ENCODE results near the gene RGS11.
A peak's percentile ranks its signal among the peaks of the same experiment; 100 is the strongest.

The RGS11 gene

GRCh38 chr16:275786-276232 lies at the start of gene RGS11:
Gene RGS11 (minus strand): TSS chr16:275944. CDS start chr16:275911, 33 bp downstream.
- no peaks in the 10 kb centered on the region for H3K4me1 ChIP-seq (ENCODE audit: insufficient read depth, low read length)
- H3K9ac ChIP-seq (ENCODE audit: low read depth, low read length): peak within 1 kb of the TSS; percentile 53; the same call in 1 of the 2 replicates
- no peaks in the 10 kb centered on the region for H3K9me3 ChIP-seq (ENCODE audit: control insufficient read depth, insufficient read depth, low read length)
- H3K36me3 ChIP-seq (ENCODE audit: insufficient read depth, low read length): no peaks in the 10 kb centered on the region

GRCh38 chr16:324451-325334 lies 48.9 kb upstream of the RGS11 start:
- no peaks in the 10 kb centered on the region for H3K36me3 ChIP-seq (ENCODE audit: insufficient read depth, low read length)
- H3K9me3 ChIP-seq (ENCODE audit: control insufficient read depth, insufficient read depth, low read length): no peaks in the 10 kb centered on the region
- no peak overlapping the region for H3K9ac ChIP-seq (ENCODE audit: low read depth, low read length)
- H3K4me1 ChIP-seq (ENCODE audit: insufficient read depth, low read length): peaks cover 8% of the 10 kb centered on the region; the same call in 1 of the 2 replicates

GRCh38 chr16:324201-324450 lies 48.4 kb upstream of the RGS11 start:
- peaks cover 13% of the 10 kb centered on the region for H3K4me1 ChIP-seq (ENCODE audit: insufficient read depth, low read length)
- H3K9ac ChIP-seq (ENCODE audit: low read depth, low read length): no peak overlapping the region
- H3K36me3 ChIP-seq (ENCODE audit: insufficient read depth, low read length): no peaks in the 10 kb centered on the region
- H3K9me3 ChIP-seq (ENCODE audit: control insufficient read depth, insufficient read depth, low read length): no peaks in the 10 kb centered on the region

- H3K4me1 ChIP-seq (ENCODE audit: insufficient read depth, low read length): peaks cover 13% of the 10 kb centered on the region
- no peak overlapping the region for H3K9ac ChIP-seq (ENCODE audit: low read depth, low read length)
Measured at GRCh38 chr16:322476-323143, 46.9 kb upstream of the RGS11 start.

GRCh38 chr16:321532-321931 lies 45.8 kb upstream of the RGS11 start:
- Histone ChIP-seq H3K9ac (ENCODE audit: low read depth, low read length) (no peak overlapping the region), H3K36me3 (ENCODE audit: insufficient read depth, low read length) (no peaks in the 10 kb centered on the region), H3K9me3 (ENCODE audit: control insufficient read depth, insufficient read depth, low read length) (no peaks in the 10 kb centered on the region), H3K4me1 (ENCODE audit: insufficient read depth, low read length) (peaks cover 13% of the 10 kb centered on the region)

More at GRCh38 chr16:322476-323143, 46.9 kb upstream of the RGS11 start:
- H3K9me3 ChIP-seq (ENCODE audit: control insufficient read depth, insufficient read depth, low read length): no peaks in the 10 kb centered on the region
- H3K36me3 ChIP-seq (ENCODE audit: insufficient read depth, low read length): no peaks in the 10 kb centered on the region

- no peak overlapping the region for H3K9ac ChIP-seq (ENCODE audit: low read depth, low read length)
- peaks cover 10% of the 10 kb centered on the region; the same call in 1 of the 2 replicates for H3K4me1 ChIP-seq (ENCODE audit: insufficient read depth, low read length)
- H3K36me3 ChIP-seq (ENCODE audit: insufficient read depth, low read length): no peaks in the 10 kb centered on the region
- no peaks in the 10 kb centered on the region for H3K9me3 ChIP-seq (ENCODE audit: control insufficient read depth, insufficient read depth, low read length)
Measured at GRCh38 chr16:320206-320605, 44.5 kb upstream of the RGS11 start.

- H3K36me3 ChIP-seq (ENCODE audit: insufficient read depth, low read length): no peaks in the 10 kb centered on the region
- no peak overlapping the region for H3K9ac ChIP-seq (ENCODE audit: low read depth, low read length)
- peaks cover 5% of the 10 kb centered on the region; the same call in 1 of the 2 replicates for H3K4me1 ChIP-seq (ENCODE audit: insufficient read depth, low read length)
- no peaks in the 10 kb centered on the region for H3K9me3 ChIP-seq (ENCODE audit: control insufficient read depth, insufficient read depth, low read length)
Measured at GRCh38 chr16:318628-319027, 42.9 kb upstream of the RGS11 start.

- peaks cover 5% of the 10 kb centered on the region; the same call in 1 of the 2 replicates for H3K4me1 ChIP-seq (ENCODE audit: insufficient read depth, low read length)
- no peaks in the 10 kb centered on the region for H3K9me3 ChIP-seq (ENCODE audit: control insufficient read depth, insufficient read depth, low read length)
- no peak overlapping the region for H3K9ac ChIP-seq (ENCODE audit: low read depth, low read length)
- H3K36me3 ChIP-seq (ENCODE audit: insufficient read depth, low read length): no peaks in the 10 kb centered on the region
Measured at GRCh38 chr16:317583-317982, 41.8 kb upstream of the RGS11 start.

GRCh38 chr16:316741-317464 lies 41.2 kb upstream of the RGS11 start:
- no peaks in the 10 kb centered on the region for H3K9me3 ChIP-seq (ENCODE audit: control insufficient read depth, insufficient read depth, low read length)
- no peak overlapping the region for H3K9ac ChIP-seq (ENCODE audit: low read depth, low read length)
- H3K36me3 ChIP-seq (ENCODE audit: insufficient read depth, low read length): peaks cover 2% of the 10 kb centered on the region; the same call in 1 of the 2 replicates
- H3K4me1 ChIP-seq (ENCODE audit: insufficient read depth, low read length): peaks cover 5% of the 10 kb centered on the region; the same call in 1 of the 2 replicates

GRCh38 chr16:314795-315299 lies 39.1 kb upstream of the RGS11 start:
- peaks cover 2% of the 10 kb centered on the region; the same call in 1 of the 2 replicates for H3K36me3 ChIP-seq (ENCODE audit: insufficient read depth, low read length)
- H3K9ac ChIP-seq (ENCODE audit: low read depth, low read length): no peak overlapping the region
- H3K4me1 ChIP-seq (ENCODE audit: insufficient read depth, low read length): peaks cover 5% of the 10 kb centered on the region; the same call in 1 of the 2 replicates
- H3K9me3 ChIP-seq (ENCODE audit: control insufficient read depth, insufficient read depth, low read length): no peaks in the 10 kb centered on the region

GRCh38 chr16:314351-314750 lies 38.6 kb upstream of the RGS11 start:
- Histone ChIP-seq H3K36me3 (ENCODE audit: insufficient read depth, low read length) (peaks cover 2% of the 10 kb centered on the region; the same call in 1 of the 2 replicates), H3K9me3 (ENCODE audit: control insufficient read depth, insufficient read depth, low read length) (no peaks in the 10 kb centered on the region), H3K9ac (ENCODE audit: low read depth, low read length) (no peak overlapping the region), H3K4me1 (ENCODE audit: insufficient read depth, low read length) (peaks cover 2% of the 10 kb centered on the region; the same call in 1 of the 2 replicates)

- no peaks in the 10 kb centered on the region for H3K9me3 ChIP-seq (ENCODE audit: control insufficient read depth, insufficient read depth, low read length)
- H3K4me1 ChIP-seq (ENCODE audit: insufficient read depth, low read length): no peaks in the 10 kb centered on the region
- H3K9ac ChIP-seq (ENCODE audit: low read depth, low read length): no peak overlapping the region
- peaks cover 2% of the 10 kb centered on the region; the same call in 1 of the 2 replicates for H3K36me3 ChIP-seq (ENCODE audit: insufficient read depth, low read length)
Measured at GRCh38 chr16:311725-312124, 36.0 kb upstream of the RGS11 start.

GRCh38 chr16:309476-309875 lies 33.7 kb upstream of the RGS11 start:
- peaks cover 2% of the 10 kb centered on the region; the same call in 1 of the 2 replicates for H3K36me3 ChIP-seq (ENCODE audit: insufficient read depth, low read length)
- no peak overlapping the region for H3K9ac ChIP-seq (ENCODE audit: low read depth, low read length)

GRCh38 chr16:307691-308312 lies 32.1 kb upstream of the RGS11 start:
- H3K9me3 ChIP-seq (ENCODE audit: control insufficient read depth, insufficient read depth, low read length): no peaks in the 10 kb centered on the region
- no peaks in the 10 kb centered on the region for H3K4me1 ChIP-seq (ENCODE audit: insufficient read depth, low read length)
- peaks cover 2% of the 10 kb centered on the region; the same call in 1 of the 2 replicates for H3K36me3 ChIP-seq (ENCODE audit: insufficient read depth, low read length)
- H3K9ac ChIP-seq (ENCODE audit: low read depth, low read length): no peak overlapping the region

More at GRCh38 chr16:309476-309875, 33.7 kb upstream of the RGS11 start:
- Histone ChIP-seq H3K9me3 (ENCODE audit: control insufficient read depth, insufficient read depth, low read length) (no peaks in the 10 kb centered on the region), H3K4me1 (ENCODE audit: insufficient read depth, low read length) (no peaks in the 10 kb centered on the region)
